NCI-H2107 (cell line): Measurements from ENCODE around the gene THOP1.
A peak's percentile ranks its signal among the peaks of the same experiment; 100 is the strongest.
"Not testable (repeated sequence)": the region's sequence is repeated elsewhere in the genome, so short reads cannot be mapped to it uniquely, and the experiment has no call there.

Experiments used
- DNase-seq: peaks from one replicate; lab custom pipeline; 2025; lab: John Stamatoyannopoulos, UW

Gene THOP1

GRCh38 chr19:2817237-2817829 lies 32.0 kb downstream of the THOP1 start:
- not testable (repeated sequence) for DNase-seq

GRCh38 chr19:2819540-2820111 lies 34.3 kb downstream of the THOP1 start, which contains the start of gene ZNF554:
Gene ZNF554, plus strand, starts transcription at chr19:2819868. Its CDS starts 204 bp downstream, at chr19:2820072.
- peak; percentile 94 for DNase-seq

- DNase-seq, result no peak
Observed at GRCh38 chr19:2820112-2820702, 34.9 kb downstream of the THOP1 start.

GRCh38 chr19:2822846-2823245 lies 37.5 kb downstream of the THOP1 start:
- no peak for DNase-seq

- DNase-seq, result no peak
Observed at GRCh38 chr19:2823646-2824045, 38.3 kb downstream of the THOP1 start.

GRCh38 chr19:2824129-2824528 lies 38.8 kb downstream of the THOP1 start:
- DNase-seq, result no peak

- DNase-seq, result no peak
Observed at GRCh38 chr19:2827022-2827421, 41.7 kb downstream of the THOP1 start.

- no peak for DNase-seq
Observed at GRCh38 chr19:2827840-2828489, 42.7 kb downstream of the THOP1 start.

- DNase-seq, result no peak
Observed at GRCh38 chr19:2834294-2834871, 49.1 kb downstream of the THOP1 start.

- no peak for DNase-seq
Observed at GRCh38 chr19:2837430-2837829, 52.1 kb downstream of the THOP1 start.

- DNase-seq, result no peak
Observed at GRCh38 chr19:2840794-2841791, 55.8 kb downstream of the THOP1 start, which contains the start of gene ZNF555. Gene ZNF555, plus strand, starts transcription at chr19:2841475. Its CDS starts 98 bp downstream, at chr19:2841573.

GRCh38 chr19:2841855-2842574 lies 56.7 kb downstream of the THOP1 start:
- DNase-seq, result no peak

- DNase-seq, result no peak
Observed at GRCh38 chr19:2845107-2845506, 59.8 kb downstream of the THOP1 start.

GRCh38 chr19:2846180-2846894 lies 61.0 kb downstream of the THOP1 start:
- no peak for DNase-seq

GRCh38 chr19:2847507-2847906 lies 62.2 kb downstream of the THOP1 start:
- DNase-seq, result no peak

GRCh38 chr19:2848616-2849015 lies 63.3 kb downstream of the THOP1 start:
- DNase-seq, result no peak

GRCh38 chr19:2850256-2850925 lies 65.1 kb downstream of the THOP1 start:
- DNase-seq, result no peak

- DNase-seq, result no peak
Observed at GRCh38 chr19:2852598-2852997, 67.3 kb downstream of the THOP1 start.

GRCh38 chr19:2853015-2853606 lies 67.8 kb downstream of the THOP1 start:
- DNase-seq, result no peak
